Measurements from ENCODE around the gene CEP128. TPM values are rescaled to one million over a fixed set of nuclear protein-coding genes. Genes with fewer than 3 reads are reported as not detected.

The CEP128 gene
- total RNA-seq, 2 experiments from 2014 or later: 71.9 to 137 TPM

- no peak overlapping the region for H3K27ac ChIP-seq (ENCODE audit: low read depth, low read length, poor library complexity, severe bottlenecking)
- no peak overlapping the region for H3K4me3 ChIP-seq (ENCODE audit: low read depth, low read length, poor library complexity, severe bottlenecking)
- no TSS peak for BruUV-seq (replicated peaks)
- H3K79me2 ChIP-seq (ENCODE audit: insufficient read depth, low read depth, low read length): no peaks in the 10 kb centered on the region
- no peaks in the 10 kb centered on the region for H4K20me1 ChIP-seq (ENCODE audit: insufficient read depth, low read length)
- intact Hi-C loops (cut with micrococcal nuclease; ENCODE audit: unreplicated experiment): loop anchor here (10.0 kb wide), 1 partner anchor 349 kb away; no protein-coding TSS in a partner anchor
- no peaks in the 10 kb centered on the region for H3K9me2 ChIP-seq (ENCODE audit: insufficient read depth, low read length)
- DNase-seq (ENCODE audit: low spot score): peak; percentile 11
- no peak overlapping the region for H3K4me2 ChIP-seq (ENCODE audit: low read length)
- H3K4me1 ChIP-seq (ENCODE audit: insufficient read depth, low read length, poor library complexity, severe bottlenecking): no peaks in the 10 kb centered on the region
- H2AFZ ChIP-seq (ENCODE audit: low read length): no peak overlapping the region
- H3K9me3 ChIP-seq (ENCODE audit: low read length): no peaks in the 10 kb centered on the region
- no peaks in the 10 kb centered on the region for H3K36me3 ChIP-seq (ENCODE audit: insufficient read depth, low read length)
- ChIA-PET CTCF (ENCODE audit: unreplicated experiment) (no interaction called here), POLR2A (no interaction called here)
- TF ChIP-seq CTCF (conservative IDR thresholded peaks at IDR 0.05; ENCODE audit: low read length): peak; percentile 74
- TF ChIP-seq EZH2phosphoT487 (IDR thresholded peaks at IDR 0.05; ENCODE audit: borderline replicate concordance, low read depth, low read length): no peak
Measured at GRCh38 chr14:80636071-80636470, 305.5 kb downstream of the CEP128 start.

GRCh38 chr14:80634106-80634758 is 307.3 kb downstream of the CEP128 start:
- Histone ChIP-seq H3K4me2 (ENCODE audit: low read length) (no peak overlapping the region), H3K9me2 (ENCODE audit: insufficient read depth, low read length) (no peaks in the 10 kb centered on the region), H3K4me3 (ENCODE audit: low read depth, low read length, poor library complexity, severe bottlenecking) (no peak overlapping the region), H3K79me2 (ENCODE audit: insufficient read depth, low read depth, low read length) (no peaks in the 10 kb centered on the region), H3K4me1 (ENCODE audit: insufficient read depth, low read length, poor library complexity, severe bottlenecking) (no peaks in the 10 kb centered on the region), H3K9me3 (ENCODE audit: low read length) (no peaks in the 10 kb centered on the region), H3K36me3 (ENCODE audit: insufficient read depth, low read length) (no peaks in the 10 kb centered on the region), H3K27ac (ENCODE audit: low read depth, low read length, poor library complexity, severe bottlenecking) (no peak overlapping the region), H4K20me1 (ENCODE audit: insufficient read depth, low read length) (no peaks in the 10 kb centered on the region), H2AFZ (ENCODE audit: low read length) (no peak overlapping the region)
- no TSS peak for BruUV-seq (replicated peaks)
- ChIA-PET CTCF (ENCODE audit: unreplicated experiment) (no interaction called here), POLR2A (no interaction called here)
- DNase-seq (ENCODE audit: low spot score): no peak
- intact Hi-C loops (cut with micrococcal nuclease; ENCODE audit: unreplicated experiment): loop anchor here (10.0 kb wide), 1 partner anchor 351 kb away; no protein-coding TSS in a partner anchor
- TF ChIP-seq EZH2phosphoT487 (IDR thresholded peaks at IDR 0.05; ENCODE audit: borderline replicate concordance, low read depth, low read length) (no peak), CTCF (conservative IDR thresholded peaks at IDR 0.05; ENCODE audit: low read length) (no peak)

- H3K79me2 ChIP-seq (ENCODE audit: insufficient read depth, low read depth, low read length): no peaks in the 10 kb centered on the region
- ChIA-PET CTCF (ENCODE audit: unreplicated experiment) (no interaction called here), POLR2A (interaction anchor here (1.0 kb wide), 1 partner anchor 18 kb away, joined by 4 read pairs; no protein-coding TSS in a partner anchor)
- H3K4me3 ChIP-seq (ENCODE audit: low read depth, low read length, poor library complexity, severe bottlenecking): no peak overlapping the region
- H3K36me3 ChIP-seq (ENCODE audit: insufficient read depth, low read length): no peaks in the 10 kb centered on the region
- H3K4me2 ChIP-seq (ENCODE audit: low read length): no peak overlapping the region
- no TSS peak for BruUV-seq (replicated peaks)
- H2AFZ ChIP-seq (ENCODE audit: low read length): no peak overlapping the region
- no peaks in the 10 kb centered on the region for H3K9me2 ChIP-seq (ENCODE audit: insufficient read depth, low read length)
- intact Hi-C loops (cut with micrococcal nuclease; ENCODE audit: unreplicated experiment): loop anchor here (10.0 kb wide), 1 partner anchor 355 kb away; no protein-coding TSS in a partner anchor
- no peaks in the 10 kb centered on the region for H4K20me1 ChIP-seq (ENCODE audit: insufficient read depth, low read length)
- DNase-seq (ENCODE audit: low spot score): no peak
- no peak for TF ChIP-seq EZH2phosphoT487 (IDR thresholded peaks at IDR 0.05; ENCODE audit: borderline replicate concordance, low read depth, low read length)
- TF ChIP-seq CTCF (conservative IDR thresholded peaks at IDR 0.05; ENCODE audit: low read length): no peak
- no peaks in the 10 kb centered on the region for H3K4me1 ChIP-seq (ENCODE audit: insufficient read depth, low read length, poor library complexity, severe bottlenecking)
- no peak overlapping the region for H3K27ac ChIP-seq (ENCODE audit: low read depth, low read length, poor library complexity, severe bottlenecking)
- H3K9me3 ChIP-seq (ENCODE audit: low read length): no peaks in the 10 kb centered on the region
Measured at GRCh38 chr14:80629606-80630005, 311.9 kb downstream of the CEP128 start.

Data from OCI-LY7 (cell line).